ENCODE measurements around the gene NKD2.

GRCh38 chr5:1047332-1047965, 38.8 kb downstream of the NKD2 start:
- TF ChIP-seq POLR2A (IDR thresholded peaks at IDR 0.05; ENCODE audit: low read depth, low read length) (no peak), POLR2AphosphoS5 (IDR thresholded peaks at IDR 0.05; ENCODE audit: low read depth, low read length) (no peak), TAF1 (IDR thresholded peaks at IDR 0.05; ENCODE audit: low read depth, low read length) (no peak), POU2F2 (IDR thresholded peaks at IDR 0.05; ENCODE audit: low read depth, low read length) (no peak), SPI1 (IDR thresholded peaks at IDR 0.05; ENCODE audit: low read depth, low read length) (no peak)
